Measurements from ENCODE around the gene AMDHD2. TPM values are rescaled to one million over a fixed set of nuclear protein-coding genes. Genes with fewer than 3 reads are reported as not detected.
A peak's percentile ranks its signal among the peaks of the same experiment; 100 is the strongest.

Gene AMDHD2
- total and polyA plus RNA-seq, 4 donors: 7.5 to 25.3 (median 15.7) TPM

- Histone ChIP-seq H3K27ac (ENCODE audit: low read depth in 1 of 2, low read length in 2 of 2) (peak overlapping the region in 1 of 2 donors; percentile 48), H3K4me1 (ENCODE audit: control insufficient read depth in 4 of 4, insufficient read depth in 4 of 4, low read length in 3 of 4) (peaks cover 18 to 44% (median 31%) of the 10 kb centered on the region in 4 donors), H3K9ac (ENCODE audit: low read depth in 1 of 2, low read length in 2 of 2) (peak overlapping the region in 1 of 2 donors; percentile 58), H3K9me3 (ENCODE audit: control insufficient read depth in 4 of 4, low read length in 3 of 4) (no peaks in the 10 kb centered on the region), H3K4me3 (ENCODE audit: low read depth in 1 of 3, low read length in 3 of 3) (no peak overlapping the region), H3K36me3 (ENCODE audit: control insufficient read depth in 4 of 4, insufficient read depth in 3 of 4, low read depth in 1 of 4, low read length in 3 of 4) (peaks cover 0 to 9% (median under 1%) of the 10 kb centered on the region in 4 donors), H3K27me3 (ENCODE audit: control insufficient read depth in 4 of 4, insufficient read depth in 4 of 4, low read length in 3 of 4) (no peaks in the 10 kb centered on the region)
- no peak for DNase-seq (ENCODE audit: low spot score)
- WGBS: 37% methylated on average over 21 of the region's 21 CpGs
- TF ChIP-seq HNF4A (conservative IDR thresholded peaks at IDR 0.05) (peak; percentile 62 to 72), RAD21 (IDR thresholded peaks at IDR 0.05) (peak; percentile 67 to 74), TAF1 (conservative IDR thresholded peaks at IDR 0.05) (no peak), YY1 (IDR thresholded peaks at IDR 0.05) (peak; percentile 63), RXRA (IDR thresholded peaks at IDR 0.05) (peak; percentile 89 to 96), GABPA (IDR thresholded peaks at IDR 0.05 in 1 of 2, conservative IDR thresholded peaks at IDR 0.05 in 1 of 2) (peak in 1 of 2 donors; percentile 21), REST (IDR thresholded peaks at IDR 0.05) (peak; percentile 17), SP1 (IDR thresholded peaks at IDR 0.05) (peak; percentile 84), EGR1 (IDR thresholded peaks at IDR 0.05; ENCODE audit: low read depth in 2 of 2) (no peak), FOXA2 (IDR thresholded peaks at IDR 0.05) (peak; percentile 6), NR2F2 (IDR thresholded peaks at IDR 0.05) (peak; percentile 83)
- TF ChIP-seq, protein P1, sequence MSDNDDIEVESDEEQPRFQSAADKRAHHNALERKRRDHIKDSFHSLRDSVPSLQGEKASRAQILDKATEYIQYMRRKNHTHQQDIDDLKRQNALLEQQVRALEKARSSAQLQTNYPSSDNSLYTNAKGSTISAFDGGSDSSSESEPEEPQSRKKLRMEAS (IDR thresholded peaks at IDR 0.05): no peak
Observed at GRCh38 chr16:2497116-2497630, 23.0 kb upstream of the AMDHD2 start.

DNA sequence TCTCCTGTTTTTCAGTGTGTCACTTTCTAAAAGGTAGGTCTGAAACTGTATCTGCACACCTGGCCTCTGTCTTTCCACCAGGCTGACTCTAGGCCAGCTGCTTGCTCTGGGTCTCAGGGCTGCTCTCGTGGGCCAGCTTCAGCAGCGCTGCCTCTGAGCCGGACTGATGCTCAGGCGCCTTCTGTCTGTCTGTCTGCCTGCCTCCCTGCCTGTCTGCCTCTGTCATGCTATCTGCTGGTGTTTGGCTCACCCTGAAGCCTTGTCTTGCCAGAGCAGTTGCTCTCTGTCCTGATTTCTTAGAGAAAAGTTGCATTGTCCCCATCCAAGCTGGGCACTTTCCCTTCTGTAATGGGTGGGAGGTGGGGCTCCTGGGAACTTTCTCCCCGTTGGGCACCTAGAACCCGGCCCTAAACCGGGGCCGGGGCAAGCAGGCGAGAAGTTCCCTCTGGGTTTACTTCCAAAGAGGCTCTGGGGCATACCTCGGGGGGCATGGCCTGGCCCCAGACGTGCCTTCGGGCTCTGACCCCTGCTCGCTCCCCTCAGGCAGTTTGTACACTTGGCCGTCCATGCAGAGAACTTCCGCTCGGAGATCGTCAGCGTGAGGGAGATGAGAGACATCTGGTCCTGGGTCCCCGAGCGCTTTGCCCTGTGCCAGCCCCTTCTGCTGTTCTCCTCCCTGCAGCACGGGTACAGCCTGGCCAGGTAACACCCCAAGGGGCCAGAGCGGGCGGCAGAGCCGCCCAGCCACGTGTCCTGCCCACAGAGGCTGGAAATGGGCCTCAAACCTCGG, 22.3 kb upstream of the AMDHD2 start:
- Histone ChIP-seq H3K9me3 (ENCODE audit: control insufficient read depth in 4 of 4, low read length in 3 of 4) (no peaks in the 10 kb centered on the region), H3K27ac (ENCODE audit: low read depth in 1 of 2, low read length in 2 of 2) (peak overlapping the region; percentile 14 to 48), H3K4me1 (ENCODE audit: control insufficient read depth in 4 of 4, insufficient read depth in 4 of 4, low read length in 3 of 4) (peaks cover 18 to 49% (median 36%) of the 10 kb centered on the region in 4 donors), H3K27me3 (ENCODE audit: control insufficient read depth in 4 of 4, insufficient read depth in 4 of 4, low read length in 3 of 4) (no peaks in the 10 kb centered on the region), H3K4me3 (ENCODE audit: low read depth in 1 of 3, low read length in 3 of 3) (no peak overlapping the region), H3K9ac (ENCODE audit: low read depth in 1 of 2, low read length in 2 of 2) (peak overlapping the region; percentile 25 to 58), H3K36me3 (ENCODE audit: control insufficient read depth in 4 of 4, insufficient read depth in 3 of 4, low read depth in 1 of 4, low read length in 3 of 4) (peaks cover 0 to 9% (median under 1%) of the 10 kb centered on the region in 4 donors)
- TF ChIP-seq RAD21 (IDR thresholded peaks at IDR 0.05) (no peak), GABPA (IDR thresholded peaks at IDR 0.05 in 1 of 2, conservative IDR thresholded peaks at IDR 0.05 in 1 of 2) (no peak)
- 78% methylated on average over 26 of the region's 26 CpGs for WGBS
- DNase-seq (ENCODE audit: low spot score): no peak

All from liver (tissue), 9 donors.